ENCODE measurements around the gene SPEF2.
A peak's percentile ranks its signal among the peaks of the same experiment; 100 is the strongest.

Gene SPEF2

GRCh38 chr5:35735718-35736117 lies 118.1 kb downstream of the SPEF2 start:
- DNase-seq = no peak

GRCh38 chr5:35736280-35736679 lies 118.6 kb downstream of the SPEF2 start:
- no peak for DNase-seq

DNA sequence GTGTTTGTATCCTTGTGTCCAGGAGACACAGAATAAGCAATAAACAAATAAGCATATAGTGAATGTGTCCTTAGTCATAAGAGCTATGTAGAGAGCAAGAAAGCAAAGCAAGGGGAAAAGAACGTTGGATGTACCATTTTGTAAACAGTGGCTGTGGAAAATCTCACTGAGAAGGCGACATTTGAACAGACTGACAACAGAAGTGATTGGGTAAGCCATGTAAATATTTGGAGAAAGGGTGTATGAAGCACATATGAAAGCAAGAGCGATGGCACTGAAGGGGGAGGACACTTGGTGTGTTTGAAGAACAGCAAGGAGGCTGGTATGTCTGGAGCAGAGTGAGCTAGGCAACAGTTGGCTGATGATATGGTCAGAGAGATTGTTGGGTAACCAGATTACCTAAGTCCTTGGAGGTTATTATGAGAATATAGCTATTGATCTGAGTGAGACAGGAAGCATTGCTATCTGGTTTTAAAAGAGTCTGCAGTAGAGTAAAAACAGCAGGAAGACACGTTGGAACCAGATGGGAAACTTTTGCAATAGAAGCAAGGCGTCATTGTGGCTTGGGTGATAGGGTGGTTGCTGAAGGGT lies 123.6 kb downstream of the SPEF2 start:
- DNase-seq = no peak

DNA sequence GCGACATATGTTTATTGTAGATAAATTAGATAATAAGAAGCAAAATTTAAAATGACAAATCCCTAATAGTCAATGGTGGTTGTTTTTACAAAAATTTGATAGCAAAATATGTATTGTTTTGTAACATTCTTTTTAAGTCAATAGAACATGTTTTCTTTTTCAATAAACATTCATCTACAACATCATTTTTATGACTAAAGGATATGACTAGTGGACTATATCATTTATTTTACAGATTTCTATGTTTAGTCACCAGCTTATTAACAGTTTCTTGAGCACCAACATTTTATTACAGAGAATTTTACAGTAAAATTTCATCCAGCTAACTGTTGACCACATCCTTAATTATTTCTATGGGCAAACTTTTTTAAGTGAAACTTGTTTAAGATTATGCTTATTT lies 124.3 kb downstream of the SPEF2 start:
- DNase-seq = no peak

GRCh38 chr5:35743644-35744043 lies 126.0 kb downstream of the SPEF2 start:
- DNase-seq = no peak

DNA sequence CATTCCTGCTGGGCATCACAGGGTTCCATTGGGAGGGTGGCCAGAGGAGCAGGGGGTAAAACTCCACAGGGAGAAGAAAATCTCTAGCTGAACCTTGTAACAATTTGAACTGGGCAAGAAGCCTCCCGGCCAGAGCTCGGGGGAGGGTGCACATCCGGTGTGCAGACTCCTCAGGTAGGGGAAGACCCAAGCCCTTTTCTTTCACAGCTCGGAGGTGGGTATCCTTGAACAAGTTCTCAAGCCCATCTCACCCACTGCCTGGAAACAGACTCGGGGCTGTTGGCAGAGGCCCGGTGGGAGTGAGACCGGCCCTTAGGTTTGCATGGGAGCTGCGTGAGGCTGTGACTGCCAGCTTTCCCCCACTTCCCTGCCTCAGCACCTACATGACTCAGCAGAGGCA lies 127.5 kb downstream of the SPEF2 start:
- no peak for DNase-seq

GRCh38 chr5:35745660-35746059 lies 128.0 kb downstream of the SPEF2 start:
- no peak for DNase-seq

- no peak for DNase-seq
Measured at GRCh38 chr5:35752012-35752411, 134.3 kb downstream of the SPEF2 start.

- no peak for DNase-seq
Measured at GRCh38 chr5:35753500-35753899, 135.8 kb downstream of the SPEF2 start.

DNA sequence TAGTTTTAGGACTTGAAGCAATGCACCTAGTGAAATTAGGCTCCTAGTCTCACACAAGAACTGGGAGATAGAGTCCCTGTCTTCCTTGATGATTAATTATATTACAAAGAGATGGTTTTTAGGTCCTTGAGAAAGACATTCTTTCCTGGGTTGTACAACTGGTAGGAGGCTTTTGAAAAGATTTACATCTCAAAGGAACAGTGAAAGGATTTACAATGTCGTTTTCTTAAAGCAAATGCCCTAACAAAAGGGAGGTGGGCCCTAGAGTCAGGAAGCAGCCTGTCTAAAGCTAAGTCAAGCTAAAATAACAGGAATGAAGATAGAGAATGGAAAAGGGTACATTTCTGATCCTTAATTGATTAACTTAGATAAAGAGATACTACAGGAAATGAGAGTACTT lies 136.8 kb downstream of the SPEF2 start:
- no peak for DNase-seq

- DNase-seq = no peak
Measured at GRCh38 chr5:35755966-35756365, 138.3 kb downstream of the SPEF2 start.

- DNase-seq = no peak
Measured at GRCh38 chr5:35758151-35758724, 140.6 kb downstream of the SPEF2 start.

DNA sequence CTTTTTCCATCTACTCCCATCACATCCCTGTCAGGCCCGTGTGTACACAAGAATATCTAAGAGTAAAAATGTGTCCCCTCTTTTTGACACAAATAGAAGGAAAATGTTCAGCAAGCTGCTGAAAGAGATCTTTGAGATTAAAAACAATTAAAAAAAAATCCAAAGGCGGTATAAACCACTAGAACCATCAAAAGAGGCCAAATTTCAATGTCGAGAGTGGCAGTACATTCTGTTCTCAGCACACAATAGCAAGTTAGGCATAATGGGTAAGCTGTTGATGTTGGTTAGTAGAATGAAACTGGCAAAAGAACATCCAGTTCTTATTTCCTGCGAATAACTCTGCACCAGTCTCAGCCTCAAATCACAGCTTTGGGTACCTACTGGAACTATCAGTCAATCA lies 143.9 kb downstream of the SPEF2 start:
- DNase-seq = no peak

DNA sequence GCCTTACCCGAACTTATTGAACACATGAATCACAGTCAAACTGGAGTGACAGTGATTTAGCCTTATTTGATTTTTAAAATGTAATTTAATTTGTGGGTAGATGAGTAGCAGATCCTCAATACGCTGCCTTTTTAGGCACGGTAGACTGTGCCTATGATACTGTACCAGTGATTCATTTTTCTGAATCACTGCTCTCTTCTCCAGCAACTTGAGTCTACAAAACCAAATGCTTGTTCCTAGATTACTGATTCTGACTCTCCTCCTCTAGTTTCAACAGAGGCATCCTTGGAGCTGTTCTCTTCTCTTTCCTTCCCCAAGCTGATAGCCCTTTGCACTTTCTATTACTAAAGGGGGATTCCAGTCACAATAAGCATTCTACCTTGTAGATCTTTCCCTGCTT lies 144.7 kb downstream of the SPEF2 start:
- no peak for DNase-seq

DNA sequence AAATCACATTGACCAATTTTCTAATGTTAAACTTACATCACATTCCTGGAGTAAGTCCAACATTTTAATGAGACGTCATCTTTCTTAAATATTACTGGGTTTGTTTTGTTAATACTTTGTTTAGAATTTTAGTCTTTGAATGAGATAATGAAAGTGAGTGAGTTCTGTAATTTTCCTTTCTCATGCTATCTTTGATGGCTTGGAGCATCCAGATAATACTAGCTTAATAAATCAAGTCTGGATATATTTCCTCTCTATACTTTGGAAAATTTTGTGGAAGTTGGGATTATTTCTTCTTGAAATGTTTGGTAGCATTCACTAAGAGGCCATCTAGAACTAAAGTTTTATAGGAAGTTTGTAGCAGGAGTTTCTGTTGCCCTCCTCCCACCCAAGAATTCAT lies 148.3 kb downstream of the SPEF2 start:
- DNase-seq = no peak

DNA sequence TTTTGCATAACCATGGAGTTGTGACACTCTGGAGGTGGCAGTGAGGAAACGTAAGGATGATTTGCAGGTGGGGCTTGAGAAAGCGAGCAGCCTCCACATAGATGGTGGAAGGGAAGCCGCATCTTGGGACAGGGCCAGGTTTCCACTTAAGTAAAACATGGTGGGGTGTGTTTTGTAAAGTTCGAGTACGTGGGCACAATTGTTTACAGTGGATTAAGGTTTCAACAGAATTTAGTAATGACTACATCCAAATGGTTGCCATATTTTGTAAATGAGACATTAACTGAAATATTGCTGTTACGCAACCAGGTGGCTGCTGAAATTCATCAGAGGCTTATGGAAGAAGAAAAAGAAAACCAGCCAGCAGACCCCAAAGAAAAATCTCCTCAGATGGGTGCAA lies 153.6 kb downstream of the SPEF2 start:
- no peak for DNase-seq

DNA sequence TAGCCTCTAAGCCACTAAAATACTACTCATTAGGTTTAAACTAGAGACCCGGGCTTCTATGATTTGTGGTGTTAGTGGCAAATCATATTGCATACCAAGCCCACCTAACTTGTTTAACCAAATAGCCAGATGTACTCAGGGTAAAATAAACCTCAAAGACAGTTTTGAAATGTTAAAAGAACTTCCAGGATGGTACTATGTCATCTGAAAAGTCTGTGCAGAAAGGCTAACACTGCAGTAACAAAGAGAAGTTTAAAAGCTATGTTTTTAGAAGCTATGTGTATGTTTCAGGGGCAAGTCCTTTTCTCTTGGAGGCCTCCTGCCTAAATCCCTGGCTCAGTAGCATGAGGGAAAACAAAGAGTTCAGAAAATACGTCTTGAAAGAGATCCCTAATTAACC lies 154.2 kb downstream of the SPEF2 start:
- DNase-seq = no peak

DNA sequence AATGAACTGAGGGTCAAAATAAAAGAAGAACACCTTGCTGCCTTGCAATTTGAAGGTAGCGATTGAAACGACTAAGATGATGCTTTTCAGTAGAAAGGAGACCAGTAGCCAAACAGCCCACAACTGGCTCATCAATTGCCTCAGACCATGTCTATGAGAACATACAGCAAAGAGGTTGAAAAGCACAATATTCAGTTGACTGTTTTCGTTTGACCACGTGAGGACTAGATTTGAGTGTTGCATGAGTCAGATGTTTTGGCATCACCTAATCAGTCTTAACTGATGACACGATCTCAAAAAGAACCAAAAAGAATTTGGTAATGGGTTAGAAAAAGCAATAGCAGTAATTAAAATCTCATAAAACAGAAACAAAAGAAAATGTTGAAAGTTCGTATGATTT lies 156.3 kb downstream of the SPEF2 start:
- DNase-seq = no peak

DNA sequence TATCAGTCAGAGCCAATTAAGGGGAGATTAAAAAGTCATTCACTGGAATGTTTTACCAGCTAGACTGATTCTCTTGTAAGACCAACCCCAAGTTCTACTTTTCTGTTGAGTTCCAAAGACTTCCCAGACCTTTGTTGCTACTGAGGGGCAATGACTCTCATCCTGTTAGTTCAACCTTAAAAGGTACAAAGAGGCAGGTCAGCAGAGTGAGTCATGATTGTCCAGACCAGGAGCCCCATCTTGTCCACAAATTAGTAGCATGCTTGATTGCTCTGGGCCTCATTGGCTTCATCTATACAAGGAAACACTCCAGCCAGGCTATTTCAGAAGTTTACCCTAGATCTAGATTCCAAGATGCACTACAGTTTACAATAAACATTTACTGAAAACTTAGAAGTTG lies 159.1 kb downstream of the SPEF2 start:
- DNase-seq = no peak

GRCh38 chr5:35777358-35778087 lies 159.9 kb downstream of the SPEF2 start:
- peak; percentile 94 for DNase-seq

GRCh38 chr5:35778259-35778769 lies 160.7 kb downstream of the SPEF2 start:
- DNase-seq = no peak

- DNase-seq = no peak
Measured at GRCh38 chr5:35780236-35780635, 162.6 kb downstream of the SPEF2 start.

DNA sequence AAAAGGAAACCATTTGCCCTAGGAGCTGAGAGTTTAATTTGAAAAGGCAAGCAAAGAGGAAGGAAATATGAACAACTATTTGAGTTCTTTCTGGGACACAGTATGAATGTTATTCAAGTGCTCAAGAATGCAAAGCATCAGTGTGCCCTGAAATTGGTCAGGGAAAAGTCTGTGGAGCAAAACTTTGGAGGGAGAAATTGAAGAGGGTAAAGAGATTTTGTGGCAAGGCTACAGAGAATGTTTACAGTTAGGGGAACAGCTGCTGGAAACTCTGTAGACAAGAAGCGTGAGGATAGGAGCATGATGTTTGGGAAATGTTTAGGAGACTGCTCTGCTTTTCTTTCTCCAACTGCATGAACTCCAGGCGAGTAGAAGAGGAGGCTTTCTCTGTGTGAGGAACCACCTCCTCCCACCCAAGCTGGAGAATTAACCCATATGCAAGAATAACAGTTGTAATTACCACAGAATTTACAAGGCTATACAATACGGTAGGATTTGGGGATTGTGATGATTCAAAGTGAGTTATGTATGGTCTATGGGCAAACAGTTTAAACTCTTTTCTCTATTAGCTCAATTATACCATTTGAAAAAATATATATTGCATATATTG lies 163.6 kb downstream of the SPEF2 start:
- DNase-seq = no peak

GRCh38 chr5:35783551-35783950 lies 165.9 kb downstream of the SPEF2 start:
- no peak for DNase-seq

All from NCI-H1694 (cell line).